Fibroblast of the aortic adventitia (primary cell): Measurements from ENCODE around the gene ERC2. TPM values are rescaled to one million over a fixed set of nuclear protein-coding genes. Genes with fewer than 3 reads are reported as not detected.

Source experiments
- DNase-seq: peaks from one replicate; pipeline ENCODE4 v3.0.0-alpha.2; 2010; ENCODE audit warnings: low read depth
- H3K4me3 ChIP-seq: 2 replicates; pipeline ENCODE4 v1.5.1; 2011; ENCODE audit warnings: low read depth, mild to moderate bottlenecking, control low read depth, low read length, moderate library complexity
- total RNA-seq: library from RNA; depleted of rRNA; stranded (reverse); fragments of >200 nt; gene quantifications from 2 replicates; pipeline ENCODE4 v1.2.3, GENCODE V29; 2012; ENCODE audit warnings: low replicate concordance
- TF ChIP-seq, protein P1 (sequence below): IDR thresholded peaks from 2 replicates; pipeline ENCODE4 v1.5.1; 2011; ENCODE audit warnings: mild to moderate bottlenecking, low read length, control low read depth, inconsistent platforms; ENCODE audit not compliant: insufficient read depth

Gene ERC2
- total RNA-seq, 1 donor: 0.09 TPM

GRCh38 chr3:55690177-55690576, 778.1 kb downstream of the ERC2 start:
- H3K4me3 ChIP-seq: no peak overlapping the region
- no peak for DNase-seq
- TF ChIP-seq, protein P1, sequence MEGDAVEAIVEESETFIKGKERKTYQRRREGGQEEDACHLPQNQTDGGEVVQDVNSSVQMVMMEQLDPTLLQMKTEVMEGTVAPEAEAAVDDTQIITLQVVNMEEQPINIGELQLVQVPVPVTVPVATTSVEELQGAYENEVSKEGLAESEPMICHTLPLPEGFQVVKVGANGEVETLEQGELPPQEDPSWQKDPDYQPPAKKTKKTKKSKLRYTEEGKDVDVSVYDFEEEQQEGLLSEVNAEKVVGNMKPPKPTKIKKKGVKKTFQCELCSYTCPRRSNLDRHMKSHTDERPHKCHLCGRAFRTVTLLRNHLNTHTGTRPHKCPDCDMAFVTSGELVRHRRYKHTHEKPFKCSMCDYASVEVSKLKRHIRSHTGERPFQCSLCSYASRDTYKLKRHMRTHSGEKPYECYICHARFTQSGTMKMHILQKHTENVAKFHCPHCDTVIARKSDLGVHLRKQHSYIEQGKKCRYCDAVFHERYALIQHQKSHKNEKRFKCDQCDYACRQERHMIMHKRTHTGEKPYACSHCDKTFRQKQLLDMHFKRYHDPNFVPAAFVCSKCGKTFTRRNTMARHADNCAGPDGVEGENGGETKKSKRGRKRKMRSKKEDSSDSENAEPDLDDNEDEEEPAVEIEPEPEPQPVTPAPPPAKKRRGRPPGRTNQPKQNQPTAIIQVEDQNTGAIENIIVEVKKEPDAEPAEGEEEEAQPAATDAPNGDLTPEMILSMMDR: no peak

- DNase-seq: no peak
- TF ChIP-seq, protein P1: no peak
- H3K4me3 ChIP-seq: no peak overlapping the region
These were observed 780.1 kb downstream of the ERC2 start for GRCh38 chr3:55688154-55688553.

GRCh38 chr3:55687526-55687925, 780.7 kb downstream of the ERC2 start:
- H3K4me3 ChIP-seq: no peak overlapping the region
- DNase-seq: no peak
- TF ChIP-seq, protein P1: no peak

DNA sequence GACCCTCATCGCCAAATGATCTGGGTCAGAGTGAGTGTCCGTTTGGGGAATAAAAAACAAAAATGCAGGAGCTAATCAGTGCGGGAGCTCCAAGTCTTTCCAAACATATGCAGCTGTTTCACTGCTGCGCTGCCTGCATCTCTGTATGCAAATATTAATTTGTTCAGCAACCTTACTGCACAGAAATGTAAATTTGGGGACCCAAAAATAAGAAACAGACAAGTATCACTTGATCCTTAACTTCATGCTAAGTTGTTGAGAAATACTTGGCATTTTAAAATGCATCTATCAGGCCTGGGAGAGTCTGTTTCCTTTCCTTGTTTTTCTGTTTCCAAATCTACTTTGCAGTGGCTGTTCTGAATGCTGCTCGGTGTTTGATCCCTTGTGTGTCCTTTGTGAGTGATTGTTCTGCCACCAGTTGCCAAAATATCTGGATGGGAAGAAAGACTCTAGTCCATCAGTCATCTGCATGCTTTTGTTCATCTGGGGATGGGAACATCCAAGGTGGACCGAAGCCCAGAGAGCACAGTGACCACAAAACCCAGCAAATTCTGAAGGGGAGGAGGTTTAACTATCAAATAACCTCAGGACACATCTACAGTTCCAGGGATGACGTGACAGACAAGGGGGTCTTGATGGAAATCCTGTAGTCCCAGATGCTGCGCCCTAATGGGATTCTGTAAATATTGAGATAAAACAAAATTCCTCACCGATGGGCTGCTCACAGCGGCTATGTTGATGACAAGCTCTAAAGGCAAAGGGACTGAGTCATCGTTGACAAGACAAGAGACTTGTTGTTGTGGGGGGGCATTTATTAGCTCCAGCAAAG, 781.6 kb downstream of the ERC2 start:
- H3K4me3 ChIP-seq: no peak overlapping the region
- TF ChIP-seq, protein P1: no peak
- no peak for DNase-seq

DNA sequence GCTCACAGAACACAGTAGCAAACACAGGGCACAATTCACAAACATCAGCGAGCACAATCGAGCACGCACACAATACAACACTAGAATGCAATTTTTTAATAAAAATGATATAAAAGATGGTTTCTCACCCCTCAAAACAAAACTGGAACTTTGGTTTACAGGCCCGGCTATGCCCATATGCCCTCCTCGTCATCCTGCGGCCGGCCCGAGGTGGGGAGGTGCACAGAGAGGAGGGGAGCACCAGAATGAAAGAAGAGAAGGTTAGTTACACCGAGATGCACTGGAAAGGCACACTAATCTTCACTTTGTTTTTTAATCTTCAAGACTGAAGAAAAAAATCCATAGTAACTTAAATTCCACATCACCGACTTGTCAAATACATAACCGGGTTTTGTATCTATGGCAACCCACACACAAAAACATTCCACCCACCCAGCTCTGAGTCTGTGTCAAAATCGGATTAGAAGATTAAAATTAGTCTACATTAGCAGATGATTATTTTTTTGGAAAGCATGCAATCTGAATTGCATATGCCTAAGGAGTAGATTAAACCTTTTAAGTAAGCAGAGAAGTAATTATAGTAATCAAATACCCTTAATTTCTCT, 784.5 kb downstream of the ERC2 start:
- no peak for DNase-seq
- TF ChIP-seq, protein P1: no peak
- no peak overlapping the region for H3K4me3 ChIP-seq

GRCh38 chr3:55682461-55682860, 785.8 kb downstream of the ERC2 start:
- H3K4me3 ChIP-seq: no peak overlapping the region
- DNase-seq: no peak
- TF ChIP-seq, protein P1: no peak
